KMS-11 (cell line): ENCODE data around the gene ADGRG3.
"Not testable (repeated sequence)": the region's sequence is repeated elsewhere in the genome, so short reads cannot be mapped to it uniquely, and the experiment has no call there.

Experiments
- H2AFZ ChIP-seq: fragments of 200-600 bp; sonication (generic); 2 replicates; pipeline ENCODE4 v1.6.1; 2016; ENCODE audit warnings: antibody characterized with exemption, mixed run types, low read depth
- H3K27ac ChIP-seq: fragments of 200-600 bp; sonication (generic); 2 replicates; pipeline ENCODE4 v1.6.1; 2016; ENCODE audit warnings: mild to moderate bottlenecking, mixed run types
- H3K27me3 ChIP-seq: fragments of 200-600 bp; sonication (generic); 2 replicates; pipeline ENCODE4 v1.6.1; 2017; ENCODE audit warnings: mild to moderate bottlenecking, low read depth, mixed run types, moderate library complexity; ENCODE audit not compliant: insufficient read depth
- H3K36me3 ChIP-seq: fragments of 200-600 bp; sonication (generic); 2 replicates; pipeline ENCODE4 v1.6.1; 2017; ENCODE audit warnings: mild to moderate bottlenecking, mixed run types; ENCODE audit not compliant: insufficient read depth
- H3K4me1 ChIP-seq: fragments of 200-600 bp; sonication (generic); 2 replicates; pipeline ENCODE4 v1.6.1; 2016; ENCODE audit warnings: mild to moderate bottlenecking, low read depth, mixed run types; ENCODE audit not compliant: poor library complexity, severe bottlenecking
- H3K4me2 ChIP-seq: fragments of 200-600 bp; sonication (generic); 2 replicates; pipeline ENCODE4 v1.7.0; 2016; ENCODE audit warnings: mild to moderate bottlenecking, mixed run types
- H3K4me3 ChIP-seq: fragments of 200-600 bp; sonication (generic); IDR thresholded peaks from 2 replicates; pipeline ENCODE4 v1.6.1; 2017; ENCODE audit warnings: low read depth, low read length, mixed read lengths; ENCODE audit not compliant: insufficient read depth
- H3K79me2 ChIP-seq: fragments of 200-600 bp; sonication (generic); 2 replicates; pipeline ENCODE4 v1.6.1; 2016; ENCODE audit warnings: low read depth, mixed run types; ENCODE audit not compliant: insufficient read depth
- H3K9ac ChIP-seq: fragments of 200-600 bp; sonication (generic); 2 replicates; pipeline ENCODE4 v1.6.1; 2016; ENCODE audit warnings: mild to moderate bottlenecking, mixed run types
- H4K20me1 ChIP-seq: fragments of 200-600 bp; sonication (generic); 2 replicates; pipeline ENCODE4 v1.6.1; 2016; ENCODE audit warnings: mild to moderate bottlenecking, mixed run types; ENCODE audit not compliant: insufficient read depth
- CTCF ChIP-seq: fragments of 200-600 bp; sonication (generic); conservative IDR thresholded peaks from 2 replicates; pipeline ENCODE4 v1.6.1; 2017; ENCODE audit warnings: low read depth, mild to moderate bottlenecking, antibody characterized with exemption, low read length, moderate library complexity, mixed read lengths

Gene ADGRG3

DNA sequence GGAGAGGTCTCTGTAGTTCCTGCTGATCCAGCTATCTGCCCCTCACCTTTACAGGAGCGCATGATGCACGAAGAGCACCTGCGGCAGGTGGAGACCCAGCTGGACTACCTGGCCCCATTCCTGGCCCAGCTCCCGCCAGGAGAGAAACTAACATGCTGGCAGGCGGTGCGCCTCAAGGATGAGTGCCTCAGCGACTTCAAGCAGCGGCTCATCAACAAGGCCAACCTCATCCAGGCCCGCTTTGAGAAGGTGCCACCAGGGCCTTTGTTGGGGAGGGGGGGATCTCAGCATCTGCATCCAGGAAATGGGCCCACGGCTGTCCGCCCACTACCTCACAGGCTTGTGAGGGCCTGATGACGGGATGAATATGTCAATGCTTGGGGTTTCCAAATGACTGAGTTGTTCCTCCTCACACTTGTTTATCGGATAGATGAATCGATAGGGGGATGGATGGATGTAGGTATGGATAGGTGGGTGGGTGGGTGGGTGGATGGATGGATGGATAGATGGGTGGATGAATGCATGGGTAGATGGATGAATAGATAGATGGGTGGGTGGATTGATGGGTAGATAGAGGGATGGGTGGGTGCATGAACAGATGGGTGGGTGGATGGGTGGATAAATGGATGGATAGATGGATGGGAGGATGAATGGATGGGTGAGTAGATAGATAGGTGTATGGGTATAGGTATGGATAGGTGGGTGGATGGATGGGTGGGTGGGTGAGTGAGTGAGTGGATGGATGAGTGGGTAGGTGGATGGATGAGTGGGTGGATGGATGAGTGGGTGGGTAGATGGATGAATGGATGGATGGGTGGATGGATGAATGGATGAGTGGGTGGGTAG, 60.5 kb downstream of the ADGRG3 start:
- Histone ChIP-seq H3K9ac (no peak overlapping the region), H2AFZ (no peak overlapping the region), H3K4me2 (no peak overlapping the region), H3K27ac (no peak overlapping the region), H3K36me3 (no peaks in the 10 kb centered on the region), H3K79me2 (no peaks in the 10 kb centered on the region), H4K20me1 (no peaks in the 10 kb centered on the region), H3K4me1 (no peaks in the 10 kb centered on the region), H3K27me3 (no peaks in the 10 kb centered on the region), H3K4me3 (no peak overlapping the region)
- no peak for TF ChIP-seq CTCF

DNA sequence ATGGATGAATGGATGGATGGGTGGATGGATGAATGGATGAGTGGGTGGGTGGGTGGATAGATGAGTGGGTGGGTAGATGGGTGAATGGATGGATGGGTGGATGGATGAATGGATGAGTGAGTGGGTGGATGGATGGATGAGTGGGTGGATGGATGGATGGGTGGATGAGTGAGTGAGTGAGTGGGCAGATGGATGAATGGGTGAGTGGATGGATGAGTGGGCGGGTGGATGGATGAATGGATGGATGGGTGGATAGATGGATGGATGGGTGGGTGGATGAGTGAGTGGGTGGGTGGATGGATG, 61.0 kb downstream of the ADGRG3 start:
- Histone ChIP-seq H3K79me2 (no peaks in the 10 kb centered on the region), H4K20me1 (no peaks in the 10 kb centered on the region), H3K4me2 (no peak overlapping the region), H3K4me3 (no peak overlapping the region), H3K27ac (no peak overlapping the region), H3K36me3 (no peaks in the 10 kb centered on the region), H3K4me1 (no peaks in the 10 kb centered on the region), H2AFZ (no peak overlapping the region), H3K27me3 (no peaks in the 10 kb centered on the region), H3K9ac (no peak overlapping the region)
- TF ChIP-seq CTCF = no peak

DNA sequence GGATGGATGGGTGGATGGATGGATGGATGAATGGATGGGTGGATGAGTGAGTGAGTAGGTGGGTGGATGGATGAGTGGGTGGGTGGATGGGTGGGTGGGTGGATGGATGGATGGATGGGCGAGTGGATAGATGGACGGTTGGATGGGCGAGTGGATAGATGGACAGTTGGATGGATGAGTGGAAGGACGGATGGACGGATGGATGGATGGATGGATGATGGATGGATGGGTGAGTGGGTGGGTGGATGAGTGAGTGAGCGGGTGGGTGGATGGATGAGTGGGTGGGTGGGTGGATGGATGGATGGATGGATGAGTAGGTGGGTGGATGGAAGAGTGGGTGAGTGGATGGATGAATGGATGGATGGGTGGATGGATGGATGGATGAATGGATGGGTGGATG, 61.7 kb downstream of the ADGRG3 start:
- not testable (repeated sequence) for H3K4me2 ChIP-seq, H3K27me3 ChIP-seq

GRCh38 chr16:57730771-57731730, 62.9 kb downstream of the ADGRG3 start:
- Histone ChIP-seq H3K27ac (no peak overlapping the region), H3K79me2 (no peaks in the 10 kb centered on the region), H3K4me2 (no peak overlapping the region), H3K9ac (no peak overlapping the region), H2AFZ (no peak overlapping the region), H3K4me1 (no peaks in the 10 kb centered on the region), H3K36me3 (no peaks in the 10 kb centered on the region), H3K4me3 (no peak overlapping the region), H4K20me1 (no peaks in the 10 kb centered on the region), H3K27me3 (no peaks in the 10 kb centered on the region)
- TF ChIP-seq CTCF = no peak

More for the DNA sequence above, 61.7 kb downstream of the ADGRG3 start:
- H3K36me3 ChIP-seq, H3K4me1 ChIP-seq, H3K79me2 ChIP-seq, H3K4me3 ChIP-seq, H3K9ac ChIP-seq, H3K27ac ChIP-seq, H4K20me1 ChIP-seq, H2AFZ ChIP-seq: not testable (repeated sequence)
